Natural killer cell (primary cell): ENCODE data around the gene ZNF444. TPM values are rescaled to one million over a fixed set of nuclear protein-coding genes. Genes with fewer than 3 reads are reported as not detected.
"Not testable (repeated sequence)": the region's sequence is repeated elsewhere in the genome, so short reads cannot be mapped to it uniquely, and the experiment has no call there.

Experiments
- ATAC-seq, 3 donors: fragments of 150-1000 bp in 2 of 3; fragments of 200-7000 bp in 1 of 3; cut with Tn5 transposase; 1 replicate in 1 of 3; 2 replicates in 2 of 3; pipeline ENCODE4 v1.10.0; 2021; ENCODE audit warnings: mild to moderate bottlenecking in 2 of 3, moderate library complexity in 2 of 3
- DNase-seq, 2 donors: peaks; one replicate each; pipeline versions ENCODE4 v3.0.0 to v3.0.0-alpha.2; 2013 to 2021; ENCODE audit warnings: mixed read lengths in 1 of 2
- H3K27ac ChIP-seq: one replicate; pipeline ENCODE4 v1.5.1; 2013; ENCODE audit warnings: mild to moderate bottlenecking, low read length
- H3K27me3 ChIP-seq: one replicate; pipeline ENCODE4 v1.6.1; 2013; ENCODE audit warnings: low read length; ENCODE audit not compliant: control insufficient read depth, insufficient read depth
- H3K36me3 ChIP-seq: one replicate; pipeline ENCODE4 v1.6.1; 2013; ENCODE audit warnings: low read length; ENCODE audit not compliant: control insufficient read depth, insufficient read depth
- H3K4me1 ChIP-seq: one replicate; pipeline ENCODE4 v1.6.1; 2013; ENCODE audit warnings: low read length; ENCODE audit not compliant: control insufficient read depth, insufficient read depth
- H3K4me3 ChIP-seq: one replicate; pipeline ENCODE4 v1.5.1; 2013; ENCODE audit warnings: low read length
- H3K9me3 ChIP-seq: one replicate; pipeline ENCODE4 v1.6.1; 2013; ENCODE audit warnings: low read length; ENCODE audit not compliant: control insufficient read depth, insufficient read depth
- H3K27ac Mint-ChIP-seq, 2 donors: one replicate each; pipeline ENCODE4 v1.8.0; 2022; ENCODE audit warnings: mild to moderate bottlenecking in 2 of 2, mixed read lengths in 2 of 2, moderate library complexity in 1 of 2
- H3K27me3 Mint-ChIP-seq, 2 donors: one replicate each; pipeline ENCODE4 v1.8.0; 2022; ENCODE audit warnings: low read depth in 2 of 2, mixed read lengths in 2 of 2
- H3K36me3 Mint-ChIP-seq: one replicate; pipeline ENCODE4 v1.8.0; 2022; ENCODE audit warnings: mixed read lengths
- H3K4me1 Mint-ChIP-seq, 2 donors: one replicate each; pipeline ENCODE4 v1.8.0; 2022; ENCODE audit warnings: mixed read lengths in 2 of 2
- H3K4me3 Mint-ChIP-seq: one replicate; pipeline ENCODE4 v1.8.0; 2022; ENCODE audit warnings: mild to moderate bottlenecking, moderate library complexity, mixed read lengths
- H3K9me3 Mint-ChIP-seq, 2 donors: one replicate each; pipeline ENCODE4 v1.8.0; 2022; ENCODE audit warnings: mixed read lengths in 2 of 2
- WGBS: methylation state at CpG from one replicate; pipeline ENCODE4 v1.1.7; 2013; ENCODE audit warnings: missing lambda C conversion rate; ENCODE audit not compliant: insufficient coverage; 5-methylcytosine and 5-hydroxymethylcytosine counted together
- intact Hi-C: fragments of 100-400 bp; cut with micrococcal nuclease; formaldehyde crosslinking; loops from one replicate; pipeline ENCODE4 v1.14.2; 2022
- total RNA-seq, 4 donors: library from RNA; stranded (reverse); fragments of 120-200 nt in 1 of 4; gene quantifications; one replicate each; pipeline versions ENCODE4 v1.2.3 to v1.2.4, GENCODE V29; 2013 to 2022
- TF ChIP-seq, protein P1 (sequence below): fragments of 200-600 bp; IDR thresholded peaks from one replicate; pipeline ENCODE4 v1.8.0; 2022; ENCODE audit warnings: antibody characterized with exemption

Gene ZNF444
- total RNA-seq, 3 donors from 2014 or later (not counting 1 experiment from before 2014, with no cell fraction given): 14.5 to 21.9 (median 16.7) TPM

- Histone ChIP-seq H3K4me1 (no peaks in the 10 kb centered on the region), H3K4me3 (no peak overlapping the region), H3K9me3 (no peaks in the 10 kb centered on the region), H3K27ac (no peak overlapping the region), H3K36me3 (peaks cover 13% of the 10 kb centered on the region), H3K27me3 (no peaks in the 10 kb centered on the region)
- TF ChIP-seq, protein P1, sequence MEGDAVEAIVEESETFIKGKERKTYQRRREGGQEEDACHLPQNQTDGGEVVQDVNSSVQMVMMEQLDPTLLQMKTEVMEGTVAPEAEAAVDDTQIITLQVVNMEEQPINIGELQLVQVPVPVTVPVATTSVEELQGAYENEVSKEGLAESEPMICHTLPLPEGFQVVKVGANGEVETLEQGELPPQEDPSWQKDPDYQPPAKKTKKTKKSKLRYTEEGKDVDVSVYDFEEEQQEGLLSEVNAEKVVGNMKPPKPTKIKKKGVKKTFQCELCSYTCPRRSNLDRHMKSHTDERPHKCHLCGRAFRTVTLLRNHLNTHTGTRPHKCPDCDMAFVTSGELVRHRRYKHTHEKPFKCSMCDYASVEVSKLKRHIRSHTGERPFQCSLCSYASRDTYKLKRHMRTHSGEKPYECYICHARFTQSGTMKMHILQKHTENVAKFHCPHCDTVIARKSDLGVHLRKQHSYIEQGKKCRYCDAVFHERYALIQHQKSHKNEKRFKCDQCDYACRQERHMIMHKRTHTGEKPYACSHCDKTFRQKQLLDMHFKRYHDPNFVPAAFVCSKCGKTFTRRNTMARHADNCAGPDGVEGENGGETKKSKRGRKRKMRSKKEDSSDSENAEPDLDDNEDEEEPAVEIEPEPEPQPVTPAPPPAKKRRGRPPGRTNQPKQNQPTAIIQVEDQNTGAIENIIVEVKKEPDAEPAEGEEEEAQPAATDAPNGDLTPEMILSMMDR: no peak
- H3K36me3 Mint-ChIP-seq: no peaks in the 10 kb centered on the region
- intact Hi-C loops: no loop called here
- no peak overlapping the region for H3K27ac Mint-ChIP-seq
- no peaks in the 10 kb centered on the region for H3K27me3 Mint-ChIP-seq
- H3K4me1 Mint-ChIP-seq: peaks cover 8 to 24% of the 10 kb centered on the region in 2 donors
- no peaks in the 10 kb centered on the region for H3K9me3 Mint-ChIP-seq
- ATAC-seq: no peak
- no peak for DNase-seq
- 93% methylated on average over 9 of the region's 9 CpGs for WGBS
- H3K4me3 Mint-ChIP-seq: no peak overlapping the region
These were observed 46.6 kb upstream of the ZNF444 start for GRCh38 chr19:56094449-56094848.

- Histone ChIP-seq H3K27ac (no peak overlapping the region), H3K27me3 (no peaks in the 10 kb centered on the region), H3K9me3 (no peaks in the 10 kb centered on the region), H3K36me3 (peaks cover 18% of the 10 kb centered on the region), H3K4me3 (no peak overlapping the region), H3K4me1 (no peaks in the 10 kb centered on the region)
- Mint-ChIP-seq H3K9me3 (no peaks in the 10 kb centered on the region), H3K27me3 (no peaks in the 10 kb centered on the region), H3K4me3 (no peak overlapping the region), H3K27ac (no peak overlapping the region), H3K36me3 (no peaks in the 10 kb centered on the region), H3K4me1 (peaks cover 0 to 16% of the 10 kb centered on the region in 2 donors)
- TF ChIP-seq, protein P1: no peak
- intact Hi-C loops: no loop called here
- DNase-seq: no peak
- 99% methylated on average over 10 of the region's 13 CpGs for WGBS
- no peak for ATAC-seq
These were observed 44.4 kb upstream of the ZNF444 start for GRCh38 chr19:56096665-56097064.

DNA sequence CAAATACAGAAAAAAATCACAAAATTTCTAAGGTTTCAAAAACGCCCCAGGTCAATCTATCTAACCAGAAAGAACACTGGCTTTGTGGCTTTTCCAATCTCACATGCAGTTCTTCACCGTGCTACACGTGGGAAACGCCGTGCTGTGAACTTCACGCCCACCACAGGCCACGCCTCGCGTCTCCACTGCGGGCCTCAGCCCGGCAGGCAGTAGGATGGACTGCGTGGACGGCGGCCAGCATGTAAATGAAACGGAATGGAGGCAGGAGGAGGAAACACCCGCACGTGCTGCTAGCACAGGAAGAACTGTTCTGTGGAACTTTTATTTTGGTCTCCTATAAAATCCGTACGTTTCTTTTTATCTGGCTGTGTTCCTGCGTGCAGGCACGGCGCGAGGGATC lies 43.8 kb upstream of the ZNF444 start:
- no peaks in the 10 kb centered on the region for H3K9me3 ChIP-seq
- intact Hi-C loops: no loop called here
- Mint-ChIP-seq H3K36me3 (no peaks in the 10 kb centered on the region), H3K4me1 (peaks cover 0 to 16% of the 10 kb centered on the region in 2 donors), H3K4me3 (no peak overlapping the region), H3K9me3 (no peaks in the 10 kb centered on the region), H3K27me3 (no peaks in the 10 kb centered on the region), H3K27ac (no peak overlapping the region)
- TF ChIP-seq, protein P1: no peak
- H3K27me3 ChIP-seq: no peaks in the 10 kb centered on the region
- 94% methylated on average over 23 of the region's 23 CpGs for WGBS
- H3K36me3 ChIP-seq: peaks cover 25% of the 10 kb centered on the region
- H3K27ac ChIP-seq: no peak overlapping the region
- DNase-seq (no peak), ATAC-seq (no peak)
- no peaks in the 10 kb centered on the region for H3K4me1 ChIP-seq
- no peak overlapping the region for H3K4me3 ChIP-seq

- no peak overlapping the region for H3K4me3 Mint-ChIP-seq
- TF ChIP-seq, protein P1: no peak
- 89% methylated on average over 7 of the region's 7 CpGs for WGBS
- Histone ChIP-seq H3K27ac (no peak overlapping the region), H3K4me1 (no peaks in the 10 kb centered on the region), H3K27me3 (no peaks in the 10 kb centered on the region), H3K36me3 (peaks cover 28% of the 10 kb centered on the region), H3K4me3 (no peak overlapping the region), H3K9me3 (no peaks in the 10 kb centered on the region)
- no peaks in the 10 kb centered on the region for H3K36me3 Mint-ChIP-seq
- ATAC-seq: no peak
- intact Hi-C loops: no loop called here
- H3K9me3 Mint-ChIP-seq: no peaks in the 10 kb centered on the region
- H3K27ac Mint-ChIP-seq: no peak overlapping the region
- H3K4me1 Mint-ChIP-seq: peaks cover 0 to 16% of the 10 kb centered on the region in 2 donors
- H3K27me3 Mint-ChIP-seq: no peaks in the 10 kb centered on the region
- DNase-seq: no peak
These were observed 43.3 kb upstream of the ZNF444 start for GRCh38 chr19:56097776-56098175.

- H3K4me3 ChIP-seq, H3K27ac ChIP-seq, H3K9me3 ChIP-seq, H3K27me3 Mint-ChIP-seq, ATAC-seq, intact Hi-C loops, DNase-seq, H3K9me3 Mint-ChIP-seq, H3K4me1 ChIP-seq, H3K36me3 Mint-ChIP-seq, H3K27ac Mint-ChIP-seq, H3K4me3 Mint-ChIP-seq, H3K27me3 ChIP-seq: not testable (repeated sequence)
- 96% methylated on average over 21 of the region's 21 CpGs for WGBS
- H3K4me1 Mint-ChIP-seq: peaks cover 0 to 13% of the 10 kb centered on the region in 2 donors
- peaks cover 28% of the 10 kb centered on the region for H3K36me3 ChIP-seq
These were observed 42.9 kb upstream of the ZNF444 start for GRCh38 chr19:56098237-56098636.
